Adrenal gland (tissue), 5 donors: Measurements from ENCODE around the gene STIP1.

Source experiments
- POLR2A ChIP-seq, 2 donors: fragments of 450-650 bp; IDR thresholded peaks; one replicate each; pipeline ENCODE4 v1.6.1; 2017; ENCODE audit warnings: antibody characterized with exemption in 2 of 2, mild to moderate bottlenecking in 2 of 2, moderate library complexity in 1 of 2
- TF ChIP-seq, protein P1 (sequence below), 6 experiments: fragments of 450-650 bp in 4 of 6; fragments of 200-600 bp in 2 of 6; sonication (generic) in 1 of 6; IDR thresholded peaks; 1 replicate in 5 of 6; 2 replicates in 1 of 6; pipeline versions ENCODE4 v1.5.1 to v1.8.0; 2016 to 2021; ENCODE audit warnings: antibody characterized with exemption in 6 of 6, mild to moderate bottlenecking in 2 of 6, moderate library complexity in 1 of 6
- donor health status: DM: no; HTN: no; CAD: no.

- no peak for TF ChIP-seq POLR2A (IDR thresholded peaks at IDR 0.05)
- TF ChIP-seq, protein P1, sequence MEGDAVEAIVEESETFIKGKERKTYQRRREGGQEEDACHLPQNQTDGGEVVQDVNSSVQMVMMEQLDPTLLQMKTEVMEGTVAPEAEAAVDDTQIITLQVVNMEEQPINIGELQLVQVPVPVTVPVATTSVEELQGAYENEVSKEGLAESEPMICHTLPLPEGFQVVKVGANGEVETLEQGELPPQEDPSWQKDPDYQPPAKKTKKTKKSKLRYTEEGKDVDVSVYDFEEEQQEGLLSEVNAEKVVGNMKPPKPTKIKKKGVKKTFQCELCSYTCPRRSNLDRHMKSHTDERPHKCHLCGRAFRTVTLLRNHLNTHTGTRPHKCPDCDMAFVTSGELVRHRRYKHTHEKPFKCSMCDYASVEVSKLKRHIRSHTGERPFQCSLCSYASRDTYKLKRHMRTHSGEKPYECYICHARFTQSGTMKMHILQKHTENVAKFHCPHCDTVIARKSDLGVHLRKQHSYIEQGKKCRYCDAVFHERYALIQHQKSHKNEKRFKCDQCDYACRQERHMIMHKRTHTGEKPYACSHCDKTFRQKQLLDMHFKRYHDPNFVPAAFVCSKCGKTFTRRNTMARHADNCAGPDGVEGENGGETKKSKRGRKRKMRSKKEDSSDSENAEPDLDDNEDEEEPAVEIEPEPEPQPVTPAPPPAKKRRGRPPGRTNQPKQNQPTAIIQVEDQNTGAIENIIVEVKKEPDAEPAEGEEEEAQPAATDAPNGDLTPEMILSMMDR (IDR thresholded peaks at IDR 0.05): no peak
Observed at GRCh38 chr11:64244966-64245365, 59.0 kb downstream of the STIP1 start.
